DND-41 (cell line): Measurements from ENCODE around the gene MIPOL1.

Source experiments
- ATAC-seq: fragments of 200-7000 bp; cut with Tn5 transposase; 3 replicates; pipeline ENCODE4 v1.9.1; 2021; ENCODE audit warnings: low read depth; ENCODE audit not compliant: insufficient read depth
- DNase-seq: peaks from one replicate; pipeline ENCODE4 v3.0.0-alpha.2; 2020
- H2AFZ ChIP-seq: 2 replicates; pipeline ENCODE4 v1.6.0; 2012; ENCODE audit warnings: low read depth, low read length
- H3K27ac ChIP-seq: 2 replicates; pipeline ENCODE4 v1.5.1; 2012; ENCODE audit warnings: low read length, inconsistent platforms
- H3K27me3 ChIP-seq: fragments of 200-600 bp; sonication (generic); 2 replicates; pipeline ENCODE4 v1.6.0; 2012; ENCODE audit warnings: low read length, mild to moderate bottlenecking, inconsistent platforms; ENCODE audit not compliant: insufficient read depth, poor library complexity
- H3K36me3 ChIP-seq: 2 replicates; pipeline ENCODE4 v1.5.1; 2012; ENCODE audit warnings: low read length, inconsistent platforms; ENCODE audit not compliant: insufficient read depth
- H3K4me1 ChIP-seq: 2 replicates; pipeline ENCODE4 v1.5.1; 2012; ENCODE audit warnings: mild to moderate bottlenecking, low read length; ENCODE audit not compliant: insufficient read depth
- H3K4me2 ChIP-seq: 2 replicates; pipeline ENCODE4 v1.6.0; 2012; ENCODE audit warnings: mild to moderate bottlenecking, moderate library complexity, low read length, inconsistent platforms; ENCODE audit not compliant: insufficient read depth
- H3K4me3 ChIP-seq, 2 experiments: fragments of 200-600 bp in 1 of 2; shearing (Covaris generic) in 1 of 2; 2 replicates each; pipeline ENCODE4 v1.5.1; 2012 to 2016; ENCODE audit warnings: inconsistent platforms in 2 of 2, low read length in 2 of 2, mild to moderate bottlenecking in 2 of 2, low read depth in 1 of 2, moderate library complexity in 1 of 2
- H3K79me2 ChIP-seq: 2 replicates; pipeline ENCODE4 v1.6.0; 2012; ENCODE audit warnings: low read length, inconsistent platforms; ENCODE audit not compliant: insufficient read depth
- H3K9ac ChIP-seq: 2 replicates; pipeline ENCODE4 v1.6.0; 2012; ENCODE audit warnings: low read depth, mild to moderate bottlenecking, inconsistent platforms, low read length, moderate library complexity
- H3K9me3 ChIP-seq: 2 replicates; pipeline ENCODE4 v1.5.1; 2012; ENCODE audit warnings: low read length, moderate library complexity, mild to moderate bottlenecking, inconsistent platforms; ENCODE audit not compliant: insufficient read depth, severe bottlenecking
- H4K20me1 ChIP-seq: 2 replicates; pipeline ENCODE4 v1.6.0; 2012; ENCODE audit warnings: low read length; ENCODE audit not compliant: insufficient read depth
- CTCF ChIP-seq: IDR thresholded peaks from 2 replicates; pipeline ENCODE4 v1.5.1; 2012; ENCODE audit warnings: borderline replicate concordance, low read length, moderate library complexity, mild to moderate bottlenecking; ENCODE audit not compliant: poor library complexity, severe bottlenecking; ENCODE audit errors: extremely low read depth
- EZH2 ChIP-seq: IDR thresholded peaks from 3 replicates; pipeline ENCODE4 v1.6.1; 2012; ENCODE audit warnings: borderline replicate concordance, low read depth, mild to moderate bottlenecking, moderate library complexity, low read length, inconsistent platforms; ENCODE audit not compliant: severe bottlenecking

MIPOL1 gene

DNA sequence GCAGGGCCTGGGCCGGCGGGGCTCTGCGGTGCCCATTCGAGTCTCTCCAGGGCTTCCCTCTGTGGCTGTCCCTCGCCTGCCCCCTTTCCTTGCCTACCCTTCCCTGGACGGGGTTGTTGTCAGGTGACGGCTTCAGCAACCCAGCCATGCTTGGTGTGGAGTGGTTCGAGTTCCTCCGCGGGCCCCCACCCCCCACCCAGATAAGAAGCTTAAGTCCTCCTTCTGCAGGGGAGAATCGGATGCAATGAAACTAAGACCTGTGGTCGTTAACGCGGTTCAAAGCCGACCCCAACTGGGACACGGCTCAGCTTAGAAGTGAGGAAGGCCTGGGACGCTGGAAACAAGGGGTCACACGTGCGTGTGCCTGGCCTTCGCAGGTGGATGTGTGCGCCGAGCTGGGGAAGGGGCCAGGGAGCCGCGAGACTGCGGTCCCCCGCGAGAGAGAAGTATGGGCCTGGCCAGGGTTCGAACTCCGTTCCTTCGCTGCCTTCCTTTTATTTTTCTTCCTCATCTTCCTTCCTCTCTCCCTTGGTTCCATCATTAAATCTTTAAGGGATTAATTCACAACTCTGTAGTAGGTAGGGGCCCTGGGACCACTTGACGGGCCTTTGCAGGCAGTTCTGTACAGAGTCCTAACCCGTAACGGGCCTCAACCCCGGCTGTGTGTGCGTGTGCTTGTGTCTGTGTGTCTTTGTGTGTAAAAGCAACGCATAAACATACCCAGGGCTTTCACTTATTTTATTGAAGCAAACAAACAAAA, 401.2 kb downstream of the MIPOL1 start:
- no peaks in the 10 kb centered on the region for H3K27me3 ChIP-seq
- H4K20me1 ChIP-seq: no peaks in the 10 kb centered on the region

DNA sequence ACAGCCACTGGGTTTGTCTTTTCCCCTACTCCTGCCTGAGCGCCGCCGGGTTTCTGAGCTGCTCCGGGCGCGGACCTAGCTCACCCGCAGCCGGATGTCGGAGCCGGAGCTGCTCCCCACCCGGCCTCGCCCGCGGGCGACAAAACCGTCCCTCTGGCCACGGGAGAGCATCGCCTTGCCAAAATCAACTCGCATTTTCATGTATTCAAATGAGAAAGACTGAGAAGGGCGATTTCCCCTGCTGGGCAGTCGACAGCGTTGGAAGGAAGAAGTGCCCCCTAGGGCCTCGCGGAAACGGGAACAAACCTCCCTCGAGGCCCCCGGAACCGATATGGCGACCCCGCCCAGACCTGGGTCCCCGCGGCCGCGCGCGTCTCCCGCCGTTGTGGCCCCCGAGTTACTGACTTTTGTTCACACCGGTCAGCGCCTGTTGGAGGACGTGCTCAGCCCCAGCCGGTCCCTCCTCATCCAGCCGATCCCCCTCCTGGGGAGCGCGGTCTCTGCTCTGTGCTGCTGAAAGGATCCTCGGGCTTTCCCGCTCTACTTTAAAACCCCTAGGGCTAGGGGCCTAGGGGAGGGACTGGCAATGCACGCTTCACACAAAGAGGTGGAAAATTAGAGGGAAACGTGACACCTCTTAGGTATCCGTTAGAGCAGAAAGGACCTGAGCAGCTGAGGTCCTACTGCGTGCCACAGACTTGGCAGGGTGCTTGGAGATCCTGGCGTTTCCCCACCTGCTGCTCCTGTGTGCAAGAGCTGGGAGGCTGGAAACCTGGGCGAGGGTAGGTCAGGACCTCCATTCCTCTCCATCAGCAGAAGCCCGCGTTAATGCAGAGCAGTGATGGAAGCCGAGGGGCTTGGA, 402.0 kb downstream of the MIPOL1 start:
- Histone ChIP-seq H2AFZ (no peak overlapping the region), H3K9ac (no peak overlapping the region), H4K20me1 (no peaks in the 10 kb centered on the region), H3K27ac (no peak overlapping the region), H3K9me3 (no peaks in the 10 kb centered on the region), H3K4me3 (no peak overlapping the region), H3K27me3 (no peaks in the 10 kb centered on the region), H3K79me2 (no peaks in the 10 kb centered on the region), H3K4me1 (no peaks in the 10 kb centered on the region), H3K4me2 (no peak overlapping the region), H3K36me3 (no peaks in the 10 kb centered on the region)
- no peak for ATAC-seq
- DNase-seq: no peak
- TF ChIP-seq EZH2: no peak
- TF ChIP-seq CTCF: no peak

More for the DNA sequence above, 401.2 kb downstream of the MIPOL1 start:
- no peaks in the 10 kb centered on the region for H3K36me3 ChIP-seq
- no peaks in the 10 kb centered on the region for H3K79me2 ChIP-seq
- no peak overlapping the region for H3K27ac ChIP-seq
- H3K4me1 ChIP-seq: no peaks in the 10 kb centered on the region
- DNase-seq: no peak
- H3K4me3 ChIP-seq: no peak overlapping the region
- no peaks in the 10 kb centered on the region for H3K9me3 ChIP-seq
- TF ChIP-seq EZH2: no peak
- H3K4me2 ChIP-seq: no peak overlapping the region
- ATAC-seq: no peak
- H3K9ac ChIP-seq: no peak overlapping the region
- no peak overlapping the region for H2AFZ ChIP-seq

DNA sequence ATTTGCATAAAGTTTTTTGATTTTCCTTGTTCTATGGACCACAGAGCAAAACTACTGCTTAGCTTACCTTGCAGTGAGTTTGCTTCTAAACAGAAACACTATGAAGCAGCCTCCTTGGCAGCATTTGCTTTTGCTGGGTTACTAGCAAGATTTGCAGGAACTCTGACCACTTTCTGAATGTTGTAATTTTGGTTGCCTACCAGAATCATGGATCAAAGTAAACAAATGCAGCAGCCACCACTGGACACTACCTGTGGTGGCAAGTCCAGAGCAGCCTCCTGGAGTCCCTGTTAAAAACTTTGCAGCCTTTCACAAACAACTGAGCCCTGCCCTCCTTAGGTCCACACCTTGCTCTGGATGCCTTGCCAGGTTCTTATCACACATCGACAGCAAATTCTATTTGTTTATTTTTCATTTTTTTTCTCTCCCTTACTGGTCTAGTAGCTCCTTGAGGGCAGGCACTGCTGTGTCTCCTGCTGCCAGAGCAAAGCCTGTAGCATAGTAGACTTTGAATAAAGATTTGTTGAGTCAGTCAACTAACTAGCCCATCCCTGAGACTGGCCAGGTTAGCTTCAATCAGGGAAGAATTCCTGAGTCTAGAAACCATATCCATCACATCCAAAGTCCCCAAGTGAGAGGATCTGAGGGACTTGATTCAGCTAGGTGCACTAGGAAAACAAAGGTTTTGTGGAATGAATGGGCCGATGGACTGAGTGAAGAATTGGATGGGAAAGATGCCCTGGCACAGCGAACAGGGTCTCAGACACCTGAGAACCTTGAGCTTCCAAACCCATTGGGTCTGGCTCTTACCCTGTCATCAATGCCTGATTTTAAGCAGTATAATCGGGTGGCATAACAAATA, 403.4 kb downstream of the MIPOL1 start:
- TF ChIP-seq CTCF (no peak), EZH2 (no peak)
- no peaks in the 10 kb centered on the region for H3K9me3 ChIP-seq
- DNase-seq: no peak
- no peak for ATAC-seq
- no peaks in the 10 kb centered on the region for H3K79me2 ChIP-seq
- H3K36me3 ChIP-seq: no peaks in the 10 kb centered on the region
- H3K27ac ChIP-seq: no peak overlapping the region
- no peak overlapping the region for H3K4me3 ChIP-seq
- H4K20me1 ChIP-seq: no peaks in the 10 kb centered on the region
- H3K27me3 ChIP-seq: no peaks in the 10 kb centered on the region
- no peak overlapping the region for H2AFZ ChIP-seq
- H3K4me1 ChIP-seq: no peaks in the 10 kb centered on the region
- no peak overlapping the region for H3K9ac ChIP-seq
- no peak overlapping the region for H3K4me2 ChIP-seq
